HFFc6 (cell line): ENCODE measurements around the gene MYT1. TPM values are rescaled to one million over a fixed set of nuclear protein-coding genes. Genes with fewer than 3 reads are reported as not detected.

ENCODE experiments used
- DNase-seq: peaks from one replicate; pipeline ENCODE4 v3.0.0-alpha.2; 2018
- H3K27ac Mint-ChIP-seq: 2 replicates; pipeline ENCODE4 v1.8.0; 2020; ENCODE audit warnings: mild to moderate bottlenecking, mixed read lengths
- H3K27me3 Mint-ChIP-seq: 2 replicates; pipeline ENCODE4 v1.8.0; 2021; ENCODE audit warnings: mild to moderate bottlenecking, moderate library complexity, mixed read lengths; ENCODE audit not compliant: insufficient read depth
- H3K36me3 Mint-ChIP-seq: 2 replicates; pipeline ENCODE4 v1.8.0; 2021; ENCODE audit warnings: low read depth, mixed read lengths
- H3K4me1 Mint-ChIP-seq: 2 replicates; pipeline ENCODE4 v1.8.0; 2020; ENCODE audit warnings: low read depth, mixed read lengths
- H3K4me3 Mint-ChIP-seq: 2 replicates; pipeline ENCODE4 v1.8.0; 2020; ENCODE audit warnings: mild to moderate bottlenecking, moderate library complexity, mixed read lengths
- H3K9me3 Mint-ChIP-seq: 2 replicates; pipeline ENCODE4 v1.8.0; 2020; ENCODE audit warnings: mild to moderate bottlenecking, mixed read lengths
- total RNA-seq, 6 experiments: library from RNA; stranded (reverse); fragmentation: NEBNext Ultra II Directional; extraction: Animal tissue kit (Norgen Biotek cat#: 25700); gene quantifications; 2 replicates in 1 of 6; 3 replicates in 5 of 6; pipeline ENCODE4 v1.2.3, GENCODE V29; 2021
- TF ChIP-seq, protein P1 (sequence below): fragments of 200-600 bp; sonication (generic); IDR thresholded peaks from 2 replicates; pipeline ENCODE4 v1.5.0; 2021; ENCODE audit warnings: antibody characterized with exemption, mild to moderate bottlenecking

The MYT1 gene
- total RNA-seq, 6 experiments from 2014 or later, result not detected

GRCh38 chr20:64196847-64197306 is 32.6 kb downstream of the MYT1 start:
- Mint-ChIP-seq H3K36me3 (no peaks in the 10 kb centered on the region), H3K9me3 (no peaks in the 10 kb centered on the region; the same call in 1 of the 2 replicates), H3K4me1 (no peaks in the 10 kb centered on the region), H3K4me3 (no peak overlapping the region), H3K27ac (no peak overlapping the region), H3K27me3 (peaks cover 50% of the 10 kb centered on the region)
- TF ChIP-seq, protein P1, sequence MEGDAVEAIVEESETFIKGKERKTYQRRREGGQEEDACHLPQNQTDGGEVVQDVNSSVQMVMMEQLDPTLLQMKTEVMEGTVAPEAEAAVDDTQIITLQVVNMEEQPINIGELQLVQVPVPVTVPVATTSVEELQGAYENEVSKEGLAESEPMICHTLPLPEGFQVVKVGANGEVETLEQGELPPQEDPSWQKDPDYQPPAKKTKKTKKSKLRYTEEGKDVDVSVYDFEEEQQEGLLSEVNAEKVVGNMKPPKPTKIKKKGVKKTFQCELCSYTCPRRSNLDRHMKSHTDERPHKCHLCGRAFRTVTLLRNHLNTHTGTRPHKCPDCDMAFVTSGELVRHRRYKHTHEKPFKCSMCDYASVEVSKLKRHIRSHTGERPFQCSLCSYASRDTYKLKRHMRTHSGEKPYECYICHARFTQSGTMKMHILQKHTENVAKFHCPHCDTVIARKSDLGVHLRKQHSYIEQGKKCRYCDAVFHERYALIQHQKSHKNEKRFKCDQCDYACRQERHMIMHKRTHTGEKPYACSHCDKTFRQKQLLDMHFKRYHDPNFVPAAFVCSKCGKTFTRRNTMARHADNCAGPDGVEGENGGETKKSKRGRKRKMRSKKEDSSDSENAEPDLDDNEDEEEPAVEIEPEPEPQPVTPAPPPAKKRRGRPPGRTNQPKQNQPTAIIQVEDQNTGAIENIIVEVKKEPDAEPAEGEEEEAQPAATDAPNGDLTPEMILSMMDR, result no peak
- DNase-seq, result no peak

GRCh38 chr20:64198347-64198746 is 34.1 kb downstream of the MYT1 start:
- TF ChIP-seq, protein P1, result no peak
- no peaks in the 10 kb centered on the region for H3K4me1 Mint-ChIP-seq
- H3K27me3 Mint-ChIP-seq, result peaks cover 44% of the 10 kb centered on the region
- H3K9me3 Mint-ChIP-seq, result no peaks in the 10 kb centered on the region; the same call in 1 of the 2 replicates
- no peaks in the 10 kb centered on the region for H3K36me3 Mint-ChIP-seq
- no peak overlapping the region for H3K4me3 Mint-ChIP-seq
- DNase-seq, result no peak
- H3K27ac Mint-ChIP-seq, result no peak overlapping the region

- Mint-ChIP-seq H3K9me3 (no peaks in the 10 kb centered on the region; the same call in 1 of the 2 replicates), H3K4me1 (no peaks in the 10 kb centered on the region), H3K27me3 (peaks cover 42% of the 10 kb centered on the region), H3K27ac (no peak overlapping the region), H3K36me3 (no peaks in the 10 kb centered on the region), H3K4me3 (no peak overlapping the region)
- TF ChIP-seq, protein P1, result no peak
- no peak for DNase-seq
These were observed 35.1 kb downstream of the MYT1 start for GRCh38 chr20:64199395-64199794.

DNA sequence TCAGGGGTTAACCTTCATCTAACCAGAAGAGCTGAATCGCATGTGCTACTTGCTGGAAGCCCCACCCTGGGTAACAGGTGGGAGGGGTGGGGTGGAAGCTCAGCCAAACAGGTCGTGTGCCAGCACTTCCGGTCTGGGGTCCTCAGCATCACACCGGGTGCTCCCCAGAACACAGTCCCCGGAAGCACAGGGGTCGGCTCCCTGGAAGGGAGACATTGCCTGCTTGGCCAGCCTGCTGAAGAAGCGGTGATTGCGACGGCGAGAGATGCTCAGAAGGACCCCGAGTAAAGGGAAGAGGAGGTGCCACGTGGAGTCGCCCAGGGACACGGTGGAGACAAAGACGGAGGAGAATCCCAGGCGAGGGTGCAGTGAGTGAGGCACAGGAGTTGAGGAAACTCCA is 36.5 kb downstream of the MYT1 start:
- peaks cover 33% of the 10 kb centered on the region for H3K27me3 Mint-ChIP-seq
- TF ChIP-seq, protein P1, result no peak
- no peaks in the 10 kb centered on the region for H3K4me1 Mint-ChIP-seq

DNA sequence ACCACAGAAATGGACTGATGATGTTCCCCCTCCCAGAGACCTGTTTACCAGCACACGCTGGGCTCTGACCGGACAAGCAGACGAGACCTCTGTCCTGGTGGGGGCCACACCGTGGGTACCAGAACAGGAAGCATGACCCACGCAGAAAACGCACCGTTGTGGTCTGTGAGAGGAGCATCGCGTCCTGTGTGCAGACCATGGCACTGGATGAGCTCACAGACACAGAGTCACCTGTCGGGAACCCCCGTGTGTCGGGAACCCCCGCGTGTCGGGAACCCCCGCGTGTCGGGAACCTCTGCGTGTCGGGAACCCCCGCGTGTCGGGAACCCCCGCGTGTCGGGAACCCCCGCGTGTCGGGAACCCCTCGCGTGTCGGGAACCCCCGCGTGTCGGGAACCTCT is 37.4 kb downstream of the MYT1 start:
- no peaks in the 10 kb centered on the region for H3K4me1 Mint-ChIP-seq
- H3K4me3 Mint-ChIP-seq, result no peak overlapping the region
- H3K27ac Mint-ChIP-seq, result no peak overlapping the region
- H3K9me3 Mint-ChIP-seq, result no peaks in the 10 kb centered on the region; the same call in 1 of the 2 replicates
- H3K27me3 Mint-ChIP-seq, result peaks cover 29% of the 10 kb centered on the region
- no peak for DNase-seq
- H3K36me3 Mint-ChIP-seq, result no peaks in the 10 kb centered on the region
- TF ChIP-seq, protein P1, result no peak

More for the DNA sequence above, 36.5 kb downstream of the MYT1 start:
- no peak overlapping the region for H3K27ac Mint-ChIP-seq
- no peaks in the 10 kb centered on the region for H3K36me3 Mint-ChIP-seq
- H3K9me3 Mint-ChIP-seq, result no peaks in the 10 kb centered on the region; the same call in 1 of the 2 replicates
- no peak for DNase-seq
- no peak overlapping the region for H3K4me3 Mint-ChIP-seq
